SH-SY5Y (cell line): Measurements from ENCODE around the gene THRB.

Experiments
- GATA2 ChIP-seq: IDR thresholded peaks from 2 replicates; pipeline ENCODE4 v1.6.1; 2011; ENCODE audit warnings: mild to moderate bottlenecking, low read depth, low read length
- GATA3 ChIP-seq: IDR thresholded peaks from 2 replicates; pipeline ENCODE4 v1.6.1; 2011; ENCODE audit warnings: low read depth, mild to moderate bottlenecking, low read length, moderate library complexity

DNA sequence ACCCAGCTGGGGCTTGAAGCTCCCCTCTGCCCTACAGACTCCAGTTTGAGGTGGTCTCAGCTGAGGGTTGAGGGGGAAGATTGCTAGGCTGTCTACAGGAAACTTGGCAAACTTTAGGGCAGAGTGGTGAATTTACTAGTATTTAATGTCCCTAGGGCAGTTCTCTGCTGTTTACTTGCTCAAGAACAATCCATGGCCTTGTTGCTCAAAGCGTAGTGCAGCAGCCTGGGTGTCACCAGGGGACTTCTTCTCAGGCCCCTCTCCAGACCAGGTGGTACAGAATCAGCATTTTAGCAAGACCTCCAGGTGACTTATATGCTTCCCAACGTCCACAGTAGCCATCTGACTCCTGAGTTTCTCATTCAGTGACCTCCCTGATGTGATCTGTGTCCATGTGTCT is 360.7 kb downstream of the THRB start:
- TF ChIP-seq GATA2 (no peak), GATA3 (no peak)
